Colonic mucosa (tissue), 4 donors: ENCODE results near the gene NUP42. TPM values are rescaled to one million over a fixed set of nuclear protein-coding genes. Genes with fewer than 3 reads are reported as not detected.

Experiments used
- DNase-seq: peaks from one replicate; pipeline ENCODE4 v3.0.0-alpha.2; 2020
- H3K27ac ChIP-seq: fragments of 200-600 bp; one replicate; pipeline ENCODE4 v1.8.0; 2021
- H3K27me3 ChIP-seq: fragments of 200-600 bp; one replicate; pipeline ENCODE4 v1.8.0; 2021
- H3K36me3 ChIP-seq: fragments of 200-600 bp; one replicate; pipeline ENCODE4 v1.8.0; 2021
- H3K4me1 ChIP-seq: fragments of 200-600 bp; one replicate; pipeline ENCODE4 v1.8.0; 2021; ENCODE audit warnings: mild to moderate bottlenecking
- H3K4me3 ChIP-seq: fragments of 200-600 bp; one replicate; pipeline ENCODE4 v1.8.0; 2021
- H3K9ac ChIP-seq, 2 donors: one replicate each; pipeline ENCODE4 v1.7.0; 2013; ENCODE audit warnings: control low read depth in 2 of 2, low read depth in 2 of 2, low read length in 2 of 2
- H3K9me3 ChIP-seq: fragments of 200-600 bp; one replicate; pipeline ENCODE4 v1.8.0; 2021
- CTCF ChIP-seq: fragments of 200-600 bp; IDR thresholded peaks from one replicate; pipeline ENCODE4 v1.8.0; 2022; ENCODE audit warnings: antibody characterized with exemption, mild to moderate bottlenecking
- intact Hi-C: fragments of 100-400 bp; cut with DNase I; formaldehyde crosslinking; loops from one replicate; pipeline ENCODE4 v1.14.1; 2022
- total RNA-seq, 2 donors: library from RNA; stranded (reverse); fragmentation: NEBNext Ultra II Directional in 1 of 2; extraction: Animal tissue kit (Norgen Biotek cat#: 25700) in 1 of 2; gene quantifications; one replicate each; pipeline ENCODE4 v1.2.1, GENCODE V29; 2021
- donor health status: healthy.
- donor health status: DM: no; HTN: no; CAD: no.
- donor health status: DM: no; HTN: no; CAD: no.

The NUP42 gene
- total RNA-seq, result 10 to 100 TPM; 23.4 to 30.5 TPM

DNA sequence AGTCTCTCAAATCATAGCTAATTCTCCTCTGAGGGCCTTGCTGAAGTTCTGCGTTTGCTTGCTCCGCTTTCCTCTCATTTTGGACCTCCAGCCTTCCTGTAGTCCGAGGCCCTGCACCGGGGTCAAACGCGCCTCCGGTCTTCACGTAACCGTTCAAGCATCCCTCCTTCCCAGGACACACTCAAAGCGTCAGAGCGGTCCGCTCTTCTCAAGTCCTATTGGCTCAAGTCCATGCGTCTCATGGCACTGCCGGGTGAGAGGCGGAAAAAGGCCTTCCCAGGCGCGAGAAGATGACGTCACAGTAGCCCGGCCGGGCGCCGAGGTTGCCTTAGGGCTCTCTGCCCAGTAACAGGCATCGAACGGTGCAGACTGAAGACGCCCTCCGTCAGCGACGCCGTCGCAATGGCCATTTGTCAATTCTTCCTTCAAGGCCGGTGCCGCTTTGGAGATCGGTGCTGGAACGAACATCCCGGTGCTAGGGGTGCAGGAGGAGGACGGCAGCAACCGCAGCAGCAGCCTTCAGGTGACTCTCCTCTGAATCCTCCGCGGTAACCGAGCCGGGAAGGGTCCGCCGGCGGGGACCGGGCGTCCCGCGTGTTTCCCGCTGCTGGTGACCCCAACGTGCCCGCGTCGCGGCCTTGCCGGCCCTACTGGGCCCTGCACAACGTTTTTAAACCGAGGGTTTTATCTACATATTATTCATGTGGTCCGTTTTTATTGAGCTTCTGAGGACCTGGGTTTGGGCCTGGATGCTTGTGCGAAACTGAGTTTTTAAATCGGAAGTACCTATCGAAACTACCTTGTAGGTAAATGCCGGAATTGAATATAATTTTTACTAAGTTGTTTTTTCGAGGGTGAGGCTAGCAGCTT is at the start of gene NUP42:
Gene NUP42, plus strand, starts transcription at position 365 of the 870 bp plus-strand sequence. Its CDS starts 38 bp downstream, at position 403.
- no peaks in the 10 kb centered on the region for H3K9me3 ChIP-seq
- H3K4me3 ChIP-seq, result peak within 1 kb of the TSS; percentile 93
- intact Hi-C loops, result loop anchor here (5.0 kb wide), 1 partner anchor 80 kb away; no protein-coding TSS in a partner anchor

DNA sequence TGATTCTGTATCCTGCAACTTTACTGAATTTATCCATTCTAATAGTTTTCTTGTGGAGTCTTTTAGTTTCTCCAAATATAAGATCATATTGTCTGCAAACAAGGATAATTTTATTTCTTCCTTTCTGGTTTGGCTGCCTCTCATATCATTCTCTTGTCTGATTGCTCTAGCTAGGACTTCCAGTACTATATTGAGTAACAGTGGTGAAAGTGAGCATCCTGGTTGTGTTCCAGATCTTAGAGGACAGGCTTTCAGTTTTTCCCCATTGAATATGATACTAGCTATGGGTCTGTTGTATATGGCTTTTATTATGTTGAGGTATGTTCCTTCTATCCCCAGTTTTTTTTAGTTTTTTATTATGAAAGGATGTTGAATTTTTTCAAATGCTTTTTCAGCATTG is 48.1 kb upstream of the NUP42 start:
- Histone ChIP-seq H3K9me3 (no peaks in the 10 kb centered on the region), H3K4me1 (no peaks in the 10 kb centered on the region)
- no peak for DNase-seq

More for the DNA sequence above, at the start of gene NUP42:
- peak within 1 kb of the TSS; percentile 95 for H3K27ac ChIP-seq
- H3K36me3 ChIP-seq, result no peaks in the 10 kb centered on the region
- H3K27me3 ChIP-seq, result no peaks in the 10 kb centered on the region
- H3K9ac ChIP-seq, result peak within 1 kb of the TSS; percentile 72 to 96
- TF ChIP-seq CTCF, result no peak
- peak; percentile 98 for DNase-seq
- peaks cover 8% of the 10 kb centered on the region for H3K4me1 ChIP-seq

GRCh38 chr7:23135755-23136154 is 46.1 kb upstream of the NUP42 start:
- Histone ChIP-seq H3K4me1 (no peaks in the 10 kb centered on the region), H3K9me3 (no peaks in the 10 kb centered on the region), H3K36me3 (no peaks in the 10 kb centered on the region), H3K27ac (no peak overlapping the region), H3K27me3 (no peaks in the 10 kb centered on the region), H3K9ac (no peak overlapping the region), H3K4me3 (no peak overlapping the region)
- no peak for DNase-seq
- no peak for TF ChIP-seq CTCF
- intact Hi-C loops, result no loop called here

More for the DNA sequence above, 48.1 kb upstream of the NUP42 start:
- H3K4me3 ChIP-seq, result no peak overlapping the region
- no peak overlapping the region for H3K9ac ChIP-seq
- intact Hi-C loops, result no loop called here
- H3K36me3 ChIP-seq, result no peaks in the 10 kb centered on the region
- H3K27ac ChIP-seq, result no peak overlapping the region
- no peak for TF ChIP-seq CTCF
- no peaks in the 10 kb centered on the region for H3K27me3 ChIP-seq

DNA sequence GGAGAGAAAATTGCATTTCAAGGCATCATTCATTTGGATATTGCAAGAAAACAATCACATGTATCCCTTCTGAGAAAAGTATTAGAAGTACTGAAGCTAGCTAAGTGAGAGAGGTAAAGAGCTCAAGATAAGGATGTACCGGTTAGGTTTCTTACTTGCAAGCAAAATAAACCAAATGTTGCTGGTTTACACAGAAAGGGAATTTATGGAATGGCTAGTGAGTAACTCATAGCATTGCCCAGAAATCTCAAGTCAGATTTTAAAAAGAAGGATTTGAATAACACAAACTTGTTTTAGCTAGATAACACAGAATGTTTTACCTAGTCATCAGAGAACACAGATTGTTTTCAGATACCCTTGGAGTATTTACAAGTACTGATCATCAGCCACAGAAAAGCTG is 45.6 kb upstream of the NUP42 start:
- no peak overlapping the region for H3K27ac ChIP-seq
- no peaks in the 10 kb centered on the region for H3K36me3 ChIP-seq
- H3K4me3 ChIP-seq, result no peak overlapping the region
- H3K9me3 ChIP-seq, result no peaks in the 10 kb centered on the region
- no peak for DNase-seq
- H3K4me1 ChIP-seq, result no peaks in the 10 kb centered on the region
- H3K9ac ChIP-seq, result no peak overlapping the region
- intact Hi-C loops, result no loop called here
- TF ChIP-seq CTCF, result no peak
- no peaks in the 10 kb centered on the region for H3K27me3 ChIP-seq

DNA sequence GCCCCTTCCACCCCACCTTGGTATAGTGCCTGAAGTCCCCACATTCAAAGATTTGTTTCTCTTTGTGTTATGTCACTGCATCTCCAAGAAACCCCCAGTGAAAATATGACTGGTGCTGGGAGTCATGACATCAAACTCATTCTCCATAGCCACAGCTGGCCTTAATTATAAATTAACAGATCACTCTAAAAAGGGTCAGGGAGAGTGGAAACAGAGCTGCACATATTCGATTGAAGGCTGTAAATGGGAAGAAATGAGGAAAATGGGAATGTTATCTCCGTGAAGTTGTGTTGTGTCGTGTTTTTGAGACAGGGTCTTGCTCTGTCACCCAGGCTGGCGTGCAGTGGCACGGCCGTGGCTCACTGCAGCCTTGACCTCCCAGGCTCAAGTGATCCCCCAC is 24.2 kb upstream of the NUP42 start:
- intact Hi-C loops, result no loop called here
- DNase-seq, result no peak
- Histone ChIP-seq H3K4me3 (no peak overlapping the region), H3K9me3 (no peaks in the 10 kb centered on the region), H3K9ac (no peak overlapping the region), H3K27me3 (no peaks in the 10 kb centered on the region), H3K27ac (no peak overlapping the region), H3K36me3 (no peaks in the 10 kb centered on the region), H3K4me1 (no peaks in the 10 kb centered on the region)
- TF ChIP-seq CTCF, result no peak
